Measurements from ENCODE around the gene SUMO4. TPM values are rescaled to one million over a fixed set of nuclear protein-coding genes. Genes with fewer than 3 reads are reported as not detected.

Gene SUMO4
- total RNA-seq, result 0.65 and 2.4 TPM in 2 replicates

DNA sequence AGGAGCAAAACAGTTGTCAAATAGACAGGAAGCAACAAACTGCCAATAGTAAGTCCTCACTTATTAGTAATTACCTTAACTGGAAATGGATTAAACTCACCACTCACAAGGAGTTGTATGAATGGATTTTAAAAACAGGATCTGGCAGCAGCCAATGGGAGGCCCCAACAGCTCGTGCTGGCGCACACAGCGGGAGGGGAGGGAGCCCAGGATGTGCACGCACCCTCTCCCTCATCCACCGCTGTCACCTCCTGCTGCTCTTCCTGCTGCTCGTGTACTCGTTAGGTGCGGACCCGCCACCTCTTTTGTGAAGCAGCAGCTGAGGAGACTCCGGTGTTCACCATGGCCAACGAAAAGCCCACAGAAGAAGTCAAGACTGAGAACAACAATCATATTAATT, at the start of gene SUMO4:
Gene SUMO4 (plus strand): TSS at position 213 of the 400 bp plus-strand sequence. CDS start 130 bp downstream, at position 343.

Other genes with a start within 250 kb of the SUMO4 start
- gene TAB2, start 82.5 kb upstream of the SUMO4 start, total RNA-seq, result 24.2 and 26.4 TPM in 2 replicates
- gene ZC3H12D, start 84.8 kb downstream of the SUMO4 start, total RNA-seq, result under 0.01 TPM in 1 of 2 replicates, not detected in the other
- gene PPIL4, start 145.8 kb downstream of the SUMO4 start, total RNA-seq, result 27.1 and 32.8 TPM in 2 replicates
- 40.8 and 48.0 TPM in 2 replicates for gene GINM1, start 166.1 kb downstream of the SUMO4 start, total RNA-seq
- gene KATNA1, start 248.5 kb downstream of the SUMO4 start, total RNA-seq, result 16.3 and 27.7 TPM in 2 replicates

All from vein endothelial cell (primary cell).